MM.1S (cell line): ENCODE measurements around the gene EHBP1L1.
A peak's percentile ranks its signal among the peaks of the same experiment; 100 is the strongest.

Experiments used
- DNase-seq: peaks from one replicate; pipeline ENCODE4 v3.0.0-alpha.2; 2015
- H2AFZ ChIP-seq: fragments of 300-600 bp; sonication (generic); 2 replicates; pipeline ENCODE4 v1.6.0; 2016; ENCODE audit warnings: antibody characterized with exemption, low read length
- H3F3A ChIP-seq: fragments of 300-600 bp; sonication (generic); 2 replicates; pipeline ENCODE4 v1.6.1; 2016; ENCODE audit warnings: mild to moderate bottlenecking, antibody characterized with exemption, low read length, moderate library complexity, mixed read lengths; ENCODE audit not compliant: insufficient read depth
- H3K27ac ChIP-seq: fragments of 300-600 bp; sonication (generic); 2 replicates; pipeline ENCODE4 v1.5.1; 2016; ENCODE audit warnings: mild to moderate bottlenecking, low read length
- H3K27me3 ChIP-seq: fragments of 300-600 bp; sonication (generic); replicated peaks from 2 replicates; pipeline ENCODE4 v1.6.0; 2016; ENCODE audit warnings: low read length; ENCODE audit not compliant: insufficient read depth
- H3K36me3 ChIP-seq: fragments of 300-600 bp; sonication (generic); replicated peaks from 2 replicates; pipeline ENCODE4 v1.6.1; 2016; ENCODE audit warnings: mild to moderate bottlenecking, low read length, mixed read lengths; ENCODE audit not compliant: insufficient read depth
- H3K4me1 ChIP-seq: fragments of 300-600 bp; sonication (generic); 2 replicates; pipeline ENCODE4 v1.6.1; 2016; ENCODE audit warnings: low read length, mixed read lengths
- H3K4me2 ChIP-seq: fragments of 300-600 bp; sonication (generic); 2 replicates; pipeline ENCODE4 v1.6.0; 2016; ENCODE audit warnings: low read depth, low read length
- H3K4me3 ChIP-seq: fragments of 300-600 bp; sonication (generic); 2 replicates; pipeline ENCODE4 v1.5.1; 2016; ENCODE audit warnings: low read length, mixed read lengths
- H3K79me2 ChIP-seq: fragments of 300-600 bp; sonication (generic); 2 replicates; pipeline ENCODE4 v1.6.1; 2016; ENCODE audit warnings: mixed run types, low read length, mixed read lengths
- H3K9ac ChIP-seq: fragments of 300-600 bp; sonication (generic); 2 replicates; pipeline ENCODE4 v1.6.1; 2016; ENCODE audit warnings: low read length, mixed read lengths
- H3K9me2 ChIP-seq: fragments of 300-600 bp; sonication (generic); replicated peaks from 2 replicates; pipeline ENCODE4 v1.6.1; 2016; ENCODE audit warnings: mild to moderate bottlenecking, low read length, mixed read lengths; ENCODE audit not compliant: insufficient read depth
- H3K9me3 ChIP-seq: fragments of 300-600 bp; sonication (generic); replicated peaks from 2 replicates; pipeline ENCODE4 v1.6.1; 2016; ENCODE audit warnings: mild to moderate bottlenecking, low read length, mixed read lengths; ENCODE audit not compliant: insufficient read depth
- H4K20me1 ChIP-seq: fragments of 300-600 bp; sonication (generic); 2 replicates; pipeline ENCODE4 v1.6.1; 2016; ENCODE audit warnings: mild to moderate bottlenecking, low read length, moderate library complexity, mixed read lengths; ENCODE audit not compliant: insufficient read depth
- EZH2 ChIP-seq: fragments of 300-600 bp; sonication (generic); optimal IDR thresholded peaks from 2 replicates; pipeline ENCODE3; 2017; ENCODE audit warnings: low read depth, mild to moderate bottlenecking, antibody characterized with exemption, low read length, mixed read lengths
- EZH2phosphoT487 ChIP-seq: fragments of 300-600 bp; sonication (generic); IDR thresholded peaks from 2 replicates; pipeline ENCODE4 v1.6.1; 2018; ENCODE audit warnings: antibody characterized with exemption, low read length
- TF ChIP-seq, protein P1 (sequence below): fragments of 300-600 bp; sonication (generic); IDR thresholded peaks from 2 replicates; pipeline ENCODE4 v1.5.1; 2016; ENCODE audit warnings: antibody characterized with exemption, low read length, mixed read lengths

EHBP1L1 gene

DNA sequence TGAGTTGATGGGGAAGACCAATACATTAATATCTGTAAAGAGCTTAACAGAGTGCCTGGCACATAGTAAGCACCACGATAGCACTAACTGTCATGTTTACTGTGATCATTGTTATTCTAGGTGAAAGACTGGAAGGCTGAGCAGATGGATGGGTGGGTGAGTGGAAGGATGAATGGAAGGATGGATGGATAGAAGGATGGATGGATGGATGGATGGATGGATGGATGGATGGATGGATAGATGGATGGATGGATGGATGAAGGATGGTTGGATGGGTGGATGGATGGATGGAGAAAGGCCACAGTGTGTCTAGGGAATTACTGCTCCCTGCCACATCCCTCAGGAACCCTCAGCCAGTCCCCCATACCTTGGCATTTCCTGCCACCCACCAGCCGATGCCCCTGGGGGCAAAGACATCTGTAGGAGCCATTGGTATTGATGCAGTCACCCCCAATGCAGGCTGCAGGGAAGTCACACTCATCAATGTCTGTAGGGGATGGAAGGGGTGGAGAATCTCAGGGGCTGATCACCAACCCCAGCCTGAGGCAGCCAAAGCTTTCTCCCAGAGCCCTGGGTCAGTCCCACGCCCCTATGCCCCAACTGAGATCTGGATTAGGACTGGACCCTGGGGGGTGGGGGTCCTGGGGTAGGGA lies 33.0 kb upstream of the EHBP1L1 start:
- no peak overlapping the region for H3K4me2 ChIP-seq
- no peak overlapping the region for H3K4me3 ChIP-seq
- no peaks in the 10 kb centered on the region for H3K9me2 ChIP-seq
- H3K4me1 ChIP-seq, result peaks cover 28% of the 10 kb centered on the region
- H2AFZ ChIP-seq, result no peak overlapping the region
- no peaks in the 10 kb centered on the region; the same call in 1 of the 2 replicates for H3K36me3 ChIP-seq
- H3K9me3 ChIP-seq, result no peaks in the 10 kb centered on the region
- peaks cover 34% of the 10 kb centered on the region for H3F3A ChIP-seq
- H3K27me3 ChIP-seq, result no peaks in the 10 kb centered on the region
- no peak for DNase-seq
- H3K9ac ChIP-seq, result no peak overlapping the region
- H3K79me2 ChIP-seq, result peaks cover 6% of the 10 kb centered on the region; the same call in 1 of the 2 replicates
- no peak for TF ChIP-seq EZH2phosphoT487
- TF ChIP-seq, protein P1, sequence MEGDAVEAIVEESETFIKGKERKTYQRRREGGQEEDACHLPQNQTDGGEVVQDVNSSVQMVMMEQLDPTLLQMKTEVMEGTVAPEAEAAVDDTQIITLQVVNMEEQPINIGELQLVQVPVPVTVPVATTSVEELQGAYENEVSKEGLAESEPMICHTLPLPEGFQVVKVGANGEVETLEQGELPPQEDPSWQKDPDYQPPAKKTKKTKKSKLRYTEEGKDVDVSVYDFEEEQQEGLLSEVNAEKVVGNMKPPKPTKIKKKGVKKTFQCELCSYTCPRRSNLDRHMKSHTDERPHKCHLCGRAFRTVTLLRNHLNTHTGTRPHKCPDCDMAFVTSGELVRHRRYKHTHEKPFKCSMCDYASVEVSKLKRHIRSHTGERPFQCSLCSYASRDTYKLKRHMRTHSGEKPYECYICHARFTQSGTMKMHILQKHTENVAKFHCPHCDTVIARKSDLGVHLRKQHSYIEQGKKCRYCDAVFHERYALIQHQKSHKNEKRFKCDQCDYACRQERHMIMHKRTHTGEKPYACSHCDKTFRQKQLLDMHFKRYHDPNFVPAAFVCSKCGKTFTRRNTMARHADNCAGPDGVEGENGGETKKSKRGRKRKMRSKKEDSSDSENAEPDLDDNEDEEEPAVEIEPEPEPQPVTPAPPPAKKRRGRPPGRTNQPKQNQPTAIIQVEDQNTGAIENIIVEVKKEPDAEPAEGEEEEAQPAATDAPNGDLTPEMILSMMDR, result no peak
- no peak overlapping the region for H3K27ac ChIP-seq
- H4K20me1 ChIP-seq, result no peaks in the 10 kb centered on the region

DNA sequence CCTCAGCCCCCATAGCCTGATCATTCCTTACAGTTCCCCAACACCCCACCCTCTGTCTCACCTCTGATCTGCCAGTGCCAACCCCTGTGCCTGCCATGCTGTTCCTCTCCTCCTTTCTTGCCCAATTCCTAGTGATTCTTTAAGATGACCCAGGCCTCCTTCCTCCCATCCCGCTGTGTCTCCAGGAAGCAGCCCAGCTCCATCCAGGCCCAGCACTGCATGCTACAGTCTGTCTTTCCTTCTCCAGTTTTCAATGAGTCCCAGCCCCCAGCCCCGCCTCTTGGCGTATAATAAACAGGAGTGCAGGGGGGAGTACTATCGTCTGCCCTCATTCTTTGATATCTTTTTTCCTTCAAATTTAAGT lies 30.0 kb upstream of the EHBP1L1 start:
- Histone ChIP-seq H3K79me2 (peaks cover 3% of the 10 kb centered on the region; the same call in 1 of the 2 replicates), H3K4me1 (peaks cover 25% of the 10 kb centered on the region), H3K27me3 (no peaks in the 10 kb centered on the region), H3K9me3 (no peaks in the 10 kb centered on the region), H3K36me3 (no peaks in the 10 kb centered on the region), H3K4me2 (peak overlapping the region; percentile 79), H3K9me2 (no peaks in the 10 kb centered on the region), H3K9ac (peak overlapping the region; percentile 59), H4K20me1 (no peaks in the 10 kb centered on the region), H3K27ac (peak overlapping the region; percentile 74; the same call in 1 of the 2 replicates), H3K4me3 (peak overlapping the region; percentile 59), H3F3A (peaks cover 22% of the 10 kb centered on the region), H2AFZ (peak overlapping the region; percentile 88)
- DNase-seq, result no peak
- TF ChIP-seq, protein P1, result no peak
- TF ChIP-seq EZH2phosphoT487 (no peak), EZH2 (no peak)

DNA sequence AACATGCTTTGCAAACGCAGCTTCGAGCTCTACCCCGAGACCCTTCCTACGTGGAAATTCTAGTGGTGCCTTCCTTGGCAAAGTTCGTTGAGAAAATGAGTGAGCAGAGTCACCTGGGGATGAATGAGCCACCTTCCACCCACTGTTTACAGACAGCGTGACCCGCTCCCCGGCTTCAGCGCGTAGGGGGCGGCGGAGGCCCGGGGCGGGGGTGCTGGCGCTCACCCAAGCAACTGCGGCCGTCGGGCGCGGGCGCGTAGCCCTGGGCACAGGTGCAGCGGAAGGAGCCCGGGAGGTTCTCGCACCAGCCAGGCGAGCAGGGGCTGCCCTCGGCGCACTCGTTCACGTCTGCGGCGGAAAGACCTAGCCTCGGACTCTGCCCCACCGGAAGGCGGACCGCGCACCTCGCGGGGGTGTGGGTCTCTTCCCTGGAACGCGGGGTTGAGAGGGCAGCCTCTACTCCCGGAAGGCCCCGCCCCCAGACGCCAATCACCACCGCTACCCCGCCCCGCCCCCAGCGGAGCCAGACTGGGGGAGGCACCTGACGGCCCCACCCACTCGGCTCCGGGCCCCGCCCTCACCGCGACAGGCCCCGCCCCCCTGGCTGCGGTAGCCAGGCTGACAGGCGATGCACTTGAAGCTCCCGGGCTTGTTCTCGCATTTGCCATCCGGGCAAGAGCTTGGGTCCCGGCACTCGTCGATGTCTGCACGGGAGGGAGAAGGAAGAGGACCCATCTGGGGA lies 29.5 kb upstream of the EHBP1L1 start:
- Histone ChIP-seq H3K9ac (peak overlapping the region; percentile 59), H3K4me2 (peak overlapping the region; percentile 80), H3K4me1 (peaks cover 26% of the 10 kb centered on the region), H3K27me3 (no peaks in the 10 kb centered on the region), H2AFZ (peak overlapping the region; percentile 88), H3K79me2 (peaks cover 3% of the 10 kb centered on the region; the same call in 1 of the 2 replicates), H3K36me3 (no peaks in the 10 kb centered on the region), H3K27ac (peak overlapping the region; percentile 74), H3K4me3 (peak overlapping the region; percentile 59), H4K20me1 (no peaks in the 10 kb centered on the region), H3K9me2 (no peaks in the 10 kb centered on the region), H3K9me3 (no peaks in the 10 kb centered on the region), H3F3A (peaks cover 23% of the 10 kb centered on the region)
- TF ChIP-seq EZH2, result no peak
- TF ChIP-seq, protein P1, result no peak
- no peak for TF ChIP-seq EZH2phosphoT487
- DNase-seq, result peak; percentile 96
